Dedifferentiated amniotic fluid mesenchymal stem cell (primary cell): ENCODE data around the gene ABCG2.
"Not testable (repeated sequence)": the region's sequence is repeated elsewhere in the genome, so short reads cannot be mapped to it uniquely, and the experiment has no call there.

Experiments used
- DNase-seq: peaks from one replicate; pipeline ENCODE4 v3.0.0-alpha.2; 2016; ENCODE audit errors: extremely low spot score

Gene ABCG2

GRCh38 chr4:88112856-88113255 lies 45.6 kb downstream of the ABCG2 start:
- no peak for DNase-seq

GRCh38 chr4:88110826-88111225 lies 47.6 kb downstream of the ABCG2 start:
- no peak for DNase-seq

GRCh38 chr4:88109123-88109881 lies 49.1 kb downstream of the ABCG2 start:
- DNase-seq = no peak

- no peak for DNase-seq
These were observed 49.7 kb downstream of the ABCG2 start for GRCh38 chr4:88108747-88109122.

- not testable (repeated sequence) for DNase-seq
These were observed 50.4 kb downstream of the ABCG2 start for GRCh38 chr4:88108108-88108465.

GRCh38 chr4:88107406-88108107 lies 50.9 kb downstream of the ABCG2 start:
- DNase-seq = no peak

- DNase-seq = no peak
These were observed 52.2 kb downstream of the ABCG2 start for GRCh38 chr4:88106205-88106604.

GRCh38 chr4:88104902-88105610 lies 53.4 kb downstream of the ABCG2 start:
- peak; percentile 58 for DNase-seq

GRCh38 chr4:88102026-88102425 lies 56.4 kb downstream of the ABCG2 start:
- no peak for DNase-seq

- DNase-seq = no peak
These were observed 57.3 kb downstream of the ABCG2 start for GRCh38 chr4:88101165-88101564.

GRCh38 chr4:88098993-88099752 lies 59.3 kb downstream of the ABCG2 start:
- DNase-seq = no peak

GRCh38 chr4:88097781-88098180 lies 60.7 kb downstream of the ABCG2 start:
- DNase-seq = no peak

GRCh38 chr4:88097301-88097700 lies 61.1 kb downstream of the ABCG2 start:
- DNase-seq = no peak

GRCh38 chr4:88093874-88094273 lies 64.6 kb downstream of the ABCG2 start:
- no peak for DNase-seq

GRCh38 chr4:88091378-88091777 lies 67.1 kb downstream of the ABCG2 start:
- DNase-seq = no peak

GRCh38 chr4:88090898-88091297 lies 67.5 kb downstream of the ABCG2 start:
- DNase-seq = no peak

- DNase-seq = no peak
These were observed 71.4 kb downstream of the ABCG2 start for GRCh38 chr4:88087004-88087403.

- no peak for DNase-seq
These were observed 77.8 kb downstream of the ABCG2 start for GRCh38 chr4:88080626-88081025.

GRCh38 chr4:88078579-88078978 lies 79.9 kb downstream of the ABCG2 start:
- DNase-seq = no peak

GRCh38 chr4:88077911-88078524 lies 80.4 kb downstream of the ABCG2 start:
- no peak for DNase-seq

GRCh38 chr4:88075336-88075735 lies 83.1 kb downstream of the ABCG2 start:
- DNase-seq = no peak

- DNase-seq = no peak
These were observed 88.4 kb downstream of the ABCG2 start for GRCh38 chr4:88070031-88070430.
